WTC11 (cell line): ENCODE data around the gene KRT33A. TPM values are rescaled to one million over a fixed set of nuclear protein-coding genes. Genes with fewer than 3 reads are reported as not detected.

Experiments
- ATAC-seq: fragments of 200-7000 bp; cut with Tn5 transposase; 2 replicates; pipeline ENCODE4 v1.10.0; 2021; ENCODE audit warnings: mild to moderate bottlenecking, moderate library complexity
- CTCF ChIA-PET: fragments of 300-600 bp; sonication (Branson Sonifier 250); formaldehyde crosslinking; loops from one replicate; lab custom pipeline; 2021; ENCODE audit warnings: antibody characterized with exemption; lab: Charles Lee
- POLR2A ChIA-PET: fragments of 350-600 bp; sonication (Branson Sonifier 250); formaldehyde crosslinking; loops from one replicate; lab custom pipeline; 2021; ENCODE audit warnings: antibody characterized with exemption; lab: Charles Lee
- DNase-seq: peaks from one replicate; pipeline ENCODE4 v3.0.0; 2021; ENCODE audit warnings: low spot score
- H3K27ac Mint-ChIP-seq: 2 replicates; pipeline ENCODE4 v1.8.0; 2021; ENCODE audit warnings: mixed read lengths
- H3K27me3 Mint-ChIP-seq: 2 replicates; pipeline ENCODE4 v1.8.0; 2021; ENCODE audit warnings: low read depth, mild to moderate bottlenecking, moderate library complexity, mixed read lengths
- H3K36me3 Mint-ChIP-seq: 2 replicates; pipeline ENCODE4 v1.8.0; 2021; ENCODE audit warnings: mixed read lengths
- H3K4me1 Mint-ChIP-seq: 2 replicates; pipeline ENCODE4 v1.8.0; 2022; ENCODE audit warnings: mixed read lengths
- H3K4me3 Mint-ChIP-seq: 2 replicates; pipeline ENCODE4 v1.8.0; 2021; ENCODE audit warnings: mild to moderate bottlenecking, moderate library complexity, mixed read lengths
- H3K9me3 Mint-ChIP-seq: 2 replicates; pipeline ENCODE4 v1.8.0; 2021; ENCODE audit warnings: mixed read lengths
- EMX1 ChIP-seq: fragments of 250-450 bp; sonication (Bioruptor Pico); IDR thresholded peaks from 2 replicates; pipeline ENCODE4 v1.8.0; 2021; ENCODE audit warnings: mild to moderate bottlenecking
- FOXP1 ChIP-seq: sonication (generic); formaldehyde crosslinking; IDR thresholded peaks from 2 replicates; pipeline ENCODE4 v1.8.0; 2022; ENCODE audit warnings: missing genetic modification reagents, mild to moderate bottlenecking, moderate library complexity, borderline replicate concordance
- FOXP4 ChIP-seq: sonication (generic); formaldehyde crosslinking; IDR thresholded peaks from 2 replicates; pipeline ENCODE4 v1.8.0; 2022; ENCODE audit warnings: mild to moderate bottlenecking, missing genetic modification reagents
- HMGA2 ChIP-seq: fragments of 250-450 bp; sonication (Bioruptor Pico); IDR thresholded peaks from 2 replicates; pipeline ENCODE4 v1.4.0; 2021; ENCODE audit warnings: mild to moderate bottlenecking, moderate library complexity
- JUN ChIP-seq: sonication (generic); formaldehyde crosslinking; IDR thresholded peaks from 2 replicates; pipeline ENCODE4 v1.8.0; 2023; ENCODE audit warnings: mild to moderate bottlenecking, missing genetic modification reagents
- MYBL2 ChIP-seq: sonication (generic); formaldehyde crosslinking; IDR thresholded peaks from 2 replicates; pipeline ENCODE4 v1.8.1; 2023; ENCODE audit warnings: mild to moderate bottlenecking, moderate library complexity, missing genetic modification reagents
- NFE2L1 ChIP-seq: sonication (generic); formaldehyde crosslinking; IDR thresholded peaks from 2 replicates; pipeline ENCODE4 v1.8.1; 2023; ENCODE audit warnings: missing genetic modification reagents
- NR3C1 ChIP-seq: sonication (generic); formaldehyde crosslinking; conservative IDR thresholded peaks from 2 replicates; pipeline ENCODE4 v1.8.1; 2023; ENCODE audit warnings: low read depth, mild to moderate bottlenecking, missing genetic modification reagents
- PRDM15 ChIP-seq: sonication (generic); formaldehyde crosslinking; IDR thresholded peaks from 2 replicates; pipeline ENCODE4 v1.8.0; 2022; ENCODE audit warnings: missing genetic modification reagents
- TCF7 ChIP-seq: sonication (generic); formaldehyde crosslinking; IDR thresholded peaks from 2 replicates; pipeline ENCODE4 v1.8.0; 2022; ENCODE audit warnings: mild to moderate bottlenecking, low read depth, missing genetic modification reagents, moderate library complexity
- TEAD4 ChIP-seq: sonication (generic); formaldehyde crosslinking; IDR thresholded peaks from 2 replicates; pipeline ENCODE4 v1.8.0; 2022; ENCODE audit warnings: mild to moderate bottlenecking, missing genetic modification reagents
- TP53 ChIP-seq: sonication (generic); formaldehyde crosslinking; IDR thresholded peaks from 2 replicates; pipeline ENCODE4 v1.8.1; 2023; ENCODE audit warnings: mild to moderate bottlenecking, missing genetic modification reagents
- ZNF121 ChIP-seq: sonication (generic); formaldehyde crosslinking; IDR thresholded peaks from 2 replicates; pipeline ENCODE4 v1.8.0; 2023; ENCODE audit warnings: missing genetic modification reagents
- ZNF232 ChIP-seq: sonication (generic); formaldehyde crosslinking; IDR thresholded peaks from 2 replicates; pipeline ENCODE4 v1.8.0; 2022; ENCODE audit warnings: mild to moderate bottlenecking, missing genetic modification reagents
- ZNF263 ChIP-seq: sonication (generic); formaldehyde crosslinking; IDR thresholded peaks from 2 replicates; pipeline ENCODE4 v1.8.1; 2022; ENCODE audit warnings: low read depth, mild to moderate bottlenecking, moderate library complexity, missing genetic modification reagents
- ZNF396 ChIP-seq: fragments of 250-450 bp; sonication (Bioruptor Pico); IDR thresholded peaks from 2 replicates; pipeline ENCODE4 v1.8.0; 2021; ENCODE audit warnings: mild to moderate bottlenecking, moderate library complexity, borderline replicate concordance
- ZNF423 ChIP-seq: fragments of 250-450 bp; sonication (Bioruptor Pico); IDR thresholded peaks from 2 replicates; pipeline ENCODE4 v2.1.2; 2022; ENCODE audit warnings: mild to moderate bottlenecking, moderate library complexity
- ZNF425 ChIP-seq: fragments of 250-450 bp; sonication (Bioruptor Pico); conservative IDR thresholded peaks from 2 replicates; pipeline ENCODE4 v1.9.0; 2021; ENCODE audit warnings: mild to moderate bottlenecking
- ZNF532 ChIP-seq: fragments of 250-450 bp; sonication (Bioruptor Pico); IDR thresholded peaks from 2 replicates; pipeline ENCODE4 v1.9.0; 2021; ENCODE audit warnings: mild to moderate bottlenecking, borderline replicate concordance
- ZNF671 ChIP-seq: fragments of 250-450 bp; sonication (Bioruptor Pico); IDR thresholded peaks from 2 replicates; pipeline ENCODE4 v1.8.0; 2021; ENCODE audit warnings: mild to moderate bottlenecking
- total RNA-seq: library from RNA; stranded (reverse); gene quantifications from 3 replicates; pipeline ENCODE4 v1.2.3, GENCODE V29; 2021

The KRT33A gene
- total RNA-seq, 1 experiment from 2014 or later: not detected

DNA sequence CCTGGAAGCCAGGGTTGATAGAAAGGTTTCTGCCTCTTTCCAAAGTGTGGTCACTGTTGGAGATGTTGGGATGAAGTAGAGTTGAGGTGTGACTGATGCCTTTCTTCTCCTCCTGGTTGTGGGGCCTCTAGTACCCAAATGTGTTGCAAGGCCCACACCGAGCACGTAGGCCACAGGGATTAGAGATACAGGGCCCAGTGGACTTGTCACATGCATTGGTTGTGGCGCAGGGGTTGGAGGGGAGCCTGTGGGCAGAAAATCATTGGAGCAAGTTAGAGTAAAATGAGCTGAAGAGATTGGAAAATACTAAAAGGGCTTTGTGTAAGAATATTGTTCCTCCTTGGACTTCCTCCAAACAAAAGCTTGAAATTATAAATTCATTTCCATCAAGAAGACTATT lies 4.6 kb downstream of the KRT33A start:
- no peak overlapping the region for H3K27ac Mint-ChIP-seq
- ChIA-PET POLR2A (no interaction called here), CTCF (interaction anchor here (1.1 kb wide), 1 partner anchor 203 kb away, joined by 4 read pairs; no protein-coding TSS in a partner anchor)
- H3K9me3 Mint-ChIP-seq: peaks cover 31% of the 10 kb centered on the region
- DNase-seq: no peak
- no peak for TF ChIP-seq TEAD4 (CRISPR knock-in tag)
- no peak for TF ChIP-seq ZNF671 (CRISPR knock-in tag)
- TF ChIP-seq ZNF532 (CRISPR knock-in tag): no peak
- no peak for TF ChIP-seq ZNF232
- TF ChIP-seq FOXP1 (CRISPR knock-in tag): no peak
- no peak for TF ChIP-seq TCF7 (CRISPR knock-in tag)
- no peak for TF ChIP-seq MYBL2 (CRISPR knock-in tag)
- no peak for TF ChIP-seq EMX1 (CRISPR knock-in tag)
- TF ChIP-seq NFE2L1 (CRISPR knock-in tag): no peak
- no peak for TF ChIP-seq ZNF263
- TF ChIP-seq TP53 (CRISPR knock-in tag): no peak
- no peak for TF ChIP-seq ZNF423 (CRISPR knock-in tag)
- no peak for TF ChIP-seq HMGA2
- no peak for TF ChIP-seq ZNF121 (CRISPR knock-in tag)
- TF ChIP-seq FOXP4 (CRISPR knock-in tag): no peak
- no peak for TF ChIP-seq ZNF396
- no peak for TF ChIP-seq NR3C1
- no peak for TF ChIP-seq PRDM15 (CRISPR knock-in tag)
- no peak for TF ChIP-seq JUN (CRISPR knock-in tag)
- TF ChIP-seq ZNF425: no peak
- peaks cover 10% of the 10 kb centered on the region for H3K36me3 Mint-ChIP-seq
- H3K4me1 Mint-ChIP-seq: no peaks in the 10 kb centered on the region
- ATAC-seq: no peak
- H3K27me3 Mint-ChIP-seq: peaks cover 3% of the 10 kb centered on the region
- no peak overlapping the region for H3K4me3 Mint-ChIP-seq
